ENCODE results near the gene TRIOBP. TPM values are rescaled to one million over a fixed set of nuclear protein-coding genes. Genes with fewer than 3 reads are reported as not detected.

TRIOBP gene
- total and polyA plus RNA-seq, 2 of the 13 experiments (the other 11 are each of a cell fraction or from before 2014, with no cell fraction given), result 6.1 to 15.4 TPM

GRCh38 chr22:37817705-37818408, 121.0 kb downstream of the TRIOBP start (continued):
- TF ChIP-seq ZSCAN5A (CRISPR knock-in tag; IDR thresholded peaks at IDR 0.05; ENCODE audit: borderline replicate concordance) (0 out of 2 replicates have a peak, but pooled peaks have one; percentile 31), ZNF609 (CRISPR knock-in tag; IDR thresholded peaks at IDR 0.05; ENCODE audit: borderline replicate concordance) (peak; percentile 73; the same call in 1 of the 2 replicates), SIX4 (CRISPR knock-in tag; IDR thresholded peaks at IDR 0.05) (peak; percentile 84), ZNF367 (CRISPR knock-in tag; IDR thresholded peaks at IDR 0.05; ENCODE audit: borderline replicate concordance) (no peak), ATF7 (IDR thresholded peaks at IDR 0.05) (no peak), ATF7 (CRISPR knock-in tag; IDR thresholded peaks at IDR 0.05) (peak; percentile 15; the same call in 1 of the 2 replicates), ZBTB40 (IDR thresholded peaks at IDR 0.05) (no peak), ZBTB40 (CRISPR knock-in tag; IDR thresholded peaks at IDR 0.05) (no peak; the same call in 1 of the 2 replicates), TBX2 (CRISPR knock-in tag; IDR thresholded peaks at IDR 0.05; ENCODE audit: borderline replicate concordance) (peak; percentile 79), SMC3 (IDR thresholded peaks at IDR 0.05; ENCODE audit: low read length) (peak; percentile 68), FOXO4 (CRISPR knock-in tag; conservative IDR thresholded peaks at IDR 0.05) (no peak), ZNF136 (CRISPR knock-in tag; IDR thresholded peaks at IDR 0.05; ENCODE audit: low read depth) (no peak)
